ENCODE measurements around the gene CCL4L2.
"Not testable (repeated sequence)": the region's sequence is repeated elsewhere in the genome, so short reads cannot be mapped to it uniquely, and the experiment has no call there.

CCL4L2 gene

DNA sequence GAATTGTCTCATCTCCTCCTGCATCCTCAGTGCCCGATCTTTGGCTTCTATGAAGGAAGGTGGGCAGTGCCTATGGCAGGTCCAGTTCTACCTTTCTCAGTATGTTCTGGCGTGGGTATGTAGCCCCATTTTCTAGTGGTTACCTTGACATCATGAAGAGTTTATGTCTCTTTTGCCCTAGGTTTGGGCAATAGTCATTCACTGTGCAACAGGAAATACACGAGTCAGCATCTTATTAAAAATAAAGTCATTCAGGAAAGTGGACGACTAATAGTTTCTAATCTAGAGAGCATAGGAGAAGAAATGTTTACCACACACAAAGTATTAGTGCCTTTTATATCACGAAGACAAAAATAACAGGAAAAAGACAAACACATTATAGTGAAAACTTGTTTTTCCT is 20.9 kb upstream of the CCL4L2 start:
- not testable (repeated sequence) for H3K27ac Mint-ChIP-seq; DNase-seq; H3K27me3 Mint-ChIP-seq; ATAC-seq (replicated peaks); H3K4me3 Mint-ChIP-seq; H3K9me3 Mint-ChIP-seq; H3K36me3 Mint-ChIP-seq
- H3K4me1 Mint-ChIP-seq, result peaks cover 27 to 28% of the 10 kb centered on the region in 2 donors

GRCh38 chr17:36190549-36191330 is 20.1 kb upstream of the CCL4L2 start:
- not testable (repeated sequence) for ATAC-seq (replicated peaks); DNase-seq; H3K9me3 Mint-ChIP-seq; H3K36me3 Mint-ChIP-seq; H3K27ac Mint-ChIP-seq; H3K27me3 Mint-ChIP-seq; H3K4me3 Mint-ChIP-seq
- H3K4me1 Mint-ChIP-seq, result peaks cover 32 to 33% of the 10 kb centered on the region in 2 donors

DNA sequence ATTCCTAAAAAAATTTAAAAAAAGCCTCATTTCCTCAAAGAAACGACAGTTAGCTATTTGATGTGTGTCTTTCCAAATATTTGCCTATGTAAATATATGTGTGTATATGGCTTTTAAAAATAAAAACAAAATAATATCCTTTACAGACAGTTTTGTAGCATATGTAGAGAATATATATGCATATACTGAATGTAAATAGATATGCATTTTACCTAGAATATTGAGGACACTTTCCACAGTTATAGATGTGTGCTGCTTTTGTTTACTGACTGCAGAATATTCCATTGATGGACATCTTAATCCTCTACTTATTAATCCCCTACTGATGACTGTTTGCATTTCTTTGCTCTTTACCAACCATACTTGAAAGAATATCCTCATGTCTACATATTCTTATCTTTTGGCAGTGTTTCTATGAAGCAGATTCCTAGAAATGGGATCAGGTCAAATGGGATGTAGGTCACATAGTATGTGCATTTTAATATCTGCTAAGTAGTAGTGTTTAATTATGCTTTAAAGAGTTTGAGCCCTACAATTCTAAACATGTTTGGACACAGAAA is 17.6 kb upstream of the CCL4L2 start:
- Mint-ChIP-seq H3K4me1 (peaks cover 38 to 45% of the 10 kb centered on the region in 2 donors), H3K36me3 (no peaks in the 10 kb centered on the region), H3K9me3 (no peaks in the 10 kb centered on the region), H3K27ac (no peak overlapping the region), H3K27me3 (peaks cover 0 to 4% of the 10 kb centered on the region in 2 donors), H3K4me3 (no peak overlapping the region)
- ATAC-seq (replicated peaks), result no peak
- DNase-seq, result no peak

GRCh38 chr17:36194147-36194831 is 16.6 kb upstream of the CCL4L2 start:
- not testable (repeated sequence) for DNase-seq; H3K4me3 Mint-ChIP-seq; H3K9me3 Mint-ChIP-seq; H3K27ac Mint-ChIP-seq; ATAC-seq (replicated peaks); H3K27me3 Mint-ChIP-seq; H3K36me3 Mint-ChIP-seq
- peaks cover 40 to 46% of the 10 kb centered on the region in 2 donors for H3K4me1 Mint-ChIP-seq

DNA sequence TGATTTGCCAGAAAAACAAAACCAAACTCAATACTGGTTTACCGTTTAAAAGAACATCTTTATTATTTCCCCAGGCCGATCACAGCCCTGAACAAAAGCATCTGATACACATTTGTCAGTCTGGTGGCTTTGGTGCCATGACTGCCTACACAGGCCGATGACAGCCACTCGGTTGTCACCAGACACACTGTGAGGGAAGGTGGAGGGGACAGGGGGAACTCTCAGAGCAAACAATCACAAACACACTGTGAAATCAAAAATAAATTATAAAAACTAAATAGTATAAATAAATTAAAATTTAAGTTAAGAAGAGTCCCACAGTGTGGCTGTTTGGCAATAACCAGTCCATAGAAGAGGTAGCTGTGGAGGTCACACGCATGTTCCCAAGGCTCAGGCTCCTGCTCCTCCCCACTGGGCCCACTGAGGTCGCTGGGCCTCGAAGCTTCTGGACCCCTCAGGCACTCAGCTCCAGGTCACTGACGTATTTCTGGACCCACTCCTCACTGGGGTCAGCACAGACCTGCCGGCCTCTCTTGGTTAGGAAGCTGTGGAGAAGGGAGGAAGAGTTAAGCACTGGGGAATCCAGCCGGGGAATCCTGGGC is 15.9 kb upstream of the CCL4L2 start:
- H3K36me3 Mint-ChIP-seq; H3K4me3 Mint-ChIP-seq; H3K9me3 Mint-ChIP-seq; DNase-seq; ATAC-seq (replicated peaks); H3K27me3 Mint-ChIP-seq; H3K27ac Mint-ChIP-seq: not testable (repeated sequence)
- H3K4me1 Mint-ChIP-seq, result peaks cover 39 to 49% of the 10 kb centered on the region in 2 donors

DNA sequence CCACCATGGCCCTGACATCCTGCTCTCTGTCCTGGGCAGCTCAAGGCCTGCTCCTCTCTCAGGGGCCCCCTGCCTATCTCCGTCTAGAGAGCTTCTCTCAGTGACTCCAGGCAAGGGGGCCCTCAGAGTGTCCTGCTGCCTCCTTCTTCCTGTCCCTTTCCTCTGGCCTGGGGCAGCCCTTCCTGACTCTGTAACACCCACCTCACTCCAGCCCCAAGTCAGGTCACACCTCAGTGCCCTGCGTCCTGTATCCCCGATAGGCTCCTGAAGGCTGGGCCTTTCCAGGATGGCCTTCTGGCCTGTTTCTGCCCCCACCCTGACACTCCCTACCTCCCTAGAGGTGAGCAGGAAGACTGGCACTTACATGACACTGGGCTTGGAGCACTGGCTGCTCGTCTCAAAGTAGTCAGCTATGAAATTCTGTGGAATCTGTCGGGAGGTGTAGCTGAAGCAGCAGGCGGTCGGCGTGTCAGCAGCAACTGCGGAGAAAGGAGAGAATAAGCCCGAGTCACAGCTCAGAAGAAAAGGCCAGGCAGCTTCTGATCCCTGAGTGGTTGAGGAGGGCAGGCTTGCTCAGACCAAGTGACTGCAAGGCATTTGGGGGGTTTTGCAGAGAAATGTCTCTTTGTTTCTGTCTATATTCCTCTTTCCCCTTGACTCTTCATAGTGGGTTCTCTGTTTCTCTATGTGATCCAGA is 15.3 kb upstream of the CCL4L2 start:
- no peak for ATAC-seq (replicated peaks)
- peaks cover 41 to 53% of the 10 kb centered on the region in 2 donors for H3K4me1 Mint-ChIP-seq
- peak overlapping the region; percentile 82 for H3K27ac Mint-ChIP-seq
- H3K9me3 Mint-ChIP-seq, result no peaks in the 10 kb centered on the region
- H3K36me3 Mint-ChIP-seq, result no peaks in the 10 kb centered on the region
- H3K27me3 Mint-ChIP-seq, result peaks cover 0 to 4% of the 10 kb centered on the region in 2 donors
- DNase-seq, result no peak
- H3K4me3 Mint-ChIP-seq, result peak overlapping the region in 1 of 2 donors; percentile 64

- Mint-ChIP-seq H3K36me3 (no peaks in the 10 kb centered on the region), H3K4me1 (peaks cover 43 to 57% of the 10 kb centered on the region in 2 donors), H3K4me3 (peak overlapping the region in 1 of 2 donors; percentile 64), H3K9me3 (no peaks in the 10 kb centered on the region), H3K27ac (peak overlapping the region; percentile 82), H3K27me3 (peaks cover 0 to 4% of the 10 kb centered on the region in 2 donors)
- ATAC-seq (replicated peaks) (no peak), DNase-seq (no peak)
These were observed 14.8 kb upstream of the CCL4L2 start for GRCh38 chr17:36196131-36196486.

- Mint-ChIP-seq H3K9me3 (no peaks in the 10 kb centered on the region), H3K27me3 (peaks cover 0 to 4% of the 10 kb centered on the region in 2 donors), H3K4me3 (peak overlapping the region in 1 of 2 donors; percentile 64), H3K4me1 (peaks cover 48 to 69% of the 10 kb centered on the region in 2 donors), H3K27ac (peak overlapping the region; percentile 48), H3K36me3 (no peaks in the 10 kb centered on the region)
- DNase-seq (no peak), ATAC-seq (replicated peaks) (peak in 1 of 2 donors; percentile 6)
These were observed 13.5 kb upstream of the CCL4L2 start for GRCh38 chr17:36197387-36197703.

GRCh38 chr17:36198831-36199465 is 11.9 kb upstream of the CCL4L2 start:
- Mint-ChIP-seq H3K27me3 (peaks cover 0 to 4% of the 10 kb centered on the region in 2 donors), H3K36me3 (no peaks in the 10 kb centered on the region), H3K4me1 (peaks cover 54 to 83% of the 10 kb centered on the region in 2 donors), H3K4me3 (peak overlapping the region; percentile 27 to 54), H3K27ac (peak overlapping the region; percentile 92), H3K9me3 (no peaks in the 10 kb centered on the region)
- DNase-seq (peak; percentile 76), ATAC-seq (replicated peaks) (peak; percentile 44 to 66)

- Mint-ChIP-seq H3K4me3 (peak overlapping the region in 1 of 2 donors; percentile 22), H3K4me1 (peaks cover 54 to 78% of the 10 kb centered on the region in 2 donors)
- not testable (repeated sequence) for H3K9me3 Mint-ChIP-seq; H3K27me3 Mint-ChIP-seq; ATAC-seq (replicated peaks); DNase-seq; H3K27ac Mint-ChIP-seq; H3K36me3 Mint-ChIP-seq
These were observed 9.8 kb upstream of the CCL4L2 start for GRCh38 chr17:36201102-36201501.

DNA sequence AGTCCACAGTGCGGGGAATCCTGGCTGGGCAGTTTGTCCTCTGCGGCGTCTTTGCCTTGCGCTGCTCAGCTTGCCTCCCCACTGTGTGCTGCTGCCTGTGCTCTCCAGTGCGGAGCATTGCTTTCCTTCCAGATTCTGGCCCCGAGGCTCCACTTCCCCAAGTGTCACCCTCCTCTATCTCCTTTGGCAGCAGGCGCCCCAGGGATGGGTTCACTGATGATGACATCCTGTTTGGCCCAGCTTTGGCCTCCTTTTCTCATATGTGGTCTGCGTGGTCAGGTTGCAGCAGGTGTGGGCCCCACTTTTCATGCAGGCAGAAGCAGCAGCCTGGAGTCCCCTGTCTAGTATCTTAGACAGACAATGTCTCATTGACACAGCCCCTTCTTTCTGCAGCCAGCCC is 9.4 kb upstream of the CCL4L2 start:
- not testable (repeated sequence) for H3K9me3 Mint-ChIP-seq, H3K27ac Mint-ChIP-seq, DNase-seq, H3K36me3 Mint-ChIP-seq, H3K27me3 Mint-ChIP-seq, H3K4me3 Mint-ChIP-seq
- peaks cover 55 to 78% of the 10 kb centered on the region in 2 donors for H3K4me1 Mint-ChIP-seq
- peak in 1 of 2 donors; percentile 31 for ATAC-seq (replicated peaks)

GRCh38 chr17:36203335-36203734 is 7.5 kb upstream of the CCL4L2 start:
- H3K27ac Mint-ChIP-seq, result no peak overlapping the region
- no peaks in the 10 kb centered on the region for H3K27me3 Mint-ChIP-seq
- peaks cover 54 to 77% of the 10 kb centered on the region in 2 donors for H3K4me1 Mint-ChIP-seq
- H3K9me3 Mint-ChIP-seq, result no peaks in the 10 kb centered on the region
- DNase-seq (no peak), ATAC-seq (replicated peaks) (no peak)
- no peaks in the 10 kb centered on the region for H3K36me3 Mint-ChIP-seq
- H3K4me3 Mint-ChIP-seq, result no peak overlapping the region

DNA sequence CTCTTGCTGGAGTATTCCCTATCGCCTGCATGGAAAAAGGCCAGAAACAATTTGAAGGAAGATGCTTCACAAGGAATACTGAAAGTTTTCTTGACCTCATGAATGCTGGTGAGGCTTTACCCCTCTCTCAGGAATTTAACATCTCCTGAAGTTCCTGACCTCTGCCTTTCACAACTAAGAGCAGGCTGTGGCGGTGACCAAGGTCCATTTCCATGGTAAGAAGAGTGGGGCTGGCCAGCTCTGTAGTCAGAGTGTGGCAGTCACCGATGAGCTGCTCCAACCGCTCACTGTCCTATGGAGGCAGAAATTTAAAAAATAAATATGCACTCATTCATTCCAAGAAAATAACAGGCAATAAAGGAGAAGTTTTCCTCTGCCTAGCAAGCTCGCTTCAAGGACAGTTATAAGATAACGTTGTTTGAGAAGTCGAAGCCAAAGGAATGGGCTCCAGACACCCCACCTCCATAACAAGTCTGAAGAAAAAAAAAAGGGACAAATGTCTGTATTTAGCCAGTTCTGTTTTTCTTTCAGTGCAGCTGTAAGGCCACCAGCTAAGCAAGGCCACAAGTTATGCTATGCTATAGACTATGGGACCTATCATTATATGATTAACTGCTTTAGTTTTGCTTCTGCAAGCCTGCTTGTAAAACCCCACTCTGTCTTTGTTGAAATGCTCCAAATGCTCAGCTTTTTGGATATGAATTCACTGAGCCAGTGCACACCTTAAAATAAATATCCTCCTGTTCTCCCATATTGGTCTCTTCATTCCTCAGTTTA is 6.0 kb upstream of the CCL4L2 start:
- DNase-seq, result no peak
- Mint-ChIP-seq H3K27ac (no peak overlapping the region), H3K4me1 (peaks cover 51 to 68% of the 10 kb centered on the region in 2 donors), H3K4me3 (no peak overlapping the region), H3K36me3 (no peaks in the 10 kb centered on the region), H3K9me3 (no peaks in the 10 kb centered on the region), H3K27me3 (no peaks in the 10 kb centered on the region)
- ATAC-seq (replicated peaks), result no peak

Data from stimulated activated naive B cell treated with anti-CD40 and anti-IgM and Interleukin-4, amounts not matched to agents 10 μg/mL and 1 μg/mL and 100 μg/mL, for 72 hours (primary cell).